Smooth muscle cell (in vitro differentiated cells): ENCODE measurements around the gene KCNQ5. TPM values are rescaled to one million over a fixed set of nuclear protein-coding genes. Genes with fewer than 3 reads are reported as not detected.

Source experiments
- DNase-seq: peaks from one replicate; lab custom pipeline; 2025; ENCODE audit not compliant: unreplicated experiment; lab: John Stamatoyannopoulos, UW
- H2AFZ ChIP-seq: fragments of 200-600 bp; sonication (generic); 2 replicates; pipeline ENCODE4 v1.6.0; 2016; ENCODE audit warnings: antibody characterized with exemption, low read depth, mild to moderate bottlenecking
- H3F3A ChIP-seq: fragments of 200-600 bp; sonication (generic); 2 replicates; pipeline ENCODE4 v1.6.0; 2017; ENCODE audit warnings: antibody characterized with exemption, low read depth
- H3K27ac ChIP-seq: fragments of 200-600 bp; sonication (generic); 2 replicates; pipeline ENCODE4 v1.5.1; 2016; ENCODE audit warnings: low read depth, mild to moderate bottlenecking
- H3K27me3 ChIP-seq: fragments of 200-600 bp; sonication (generic); 2 replicates; pipeline ENCODE4 v1.6.1; 2016; ENCODE audit warnings: low read depth, mild to moderate bottlenecking
- H3K36me3 ChIP-seq: fragments of 200-600 bp; sonication (generic); 2 replicates; pipeline ENCODE4 v1.5.1; 2016; ENCODE audit warnings: low read depth
- H3K4me1 ChIP-seq: fragments of 200-600 bp; sonication (generic); 2 replicates; pipeline ENCODE4 v1.5.1; 2016; ENCODE audit warnings: low read depth
- H3K4me2 ChIP-seq: fragments of 200-600 bp; sonication (generic); 2 replicates; pipeline ENCODE4 v1.6.0; 2016; ENCODE audit warnings: mild to moderate bottlenecking
- H3K4me3 ChIP-seq: fragments of 200-600 bp; sonication (generic); 2 replicates; pipeline ENCODE4 v1.5.1; 2016; ENCODE audit warnings: mild to moderate bottlenecking
- H3K79me2 ChIP-seq: fragments of 200-600 bp; sonication (generic); 2 replicates; pipeline ENCODE4 v1.6.0; 2016; ENCODE audit warnings: low read depth, mild to moderate bottlenecking
- H3K9ac ChIP-seq: fragments of 200-600 bp; sonication (generic); 2 replicates; pipeline ENCODE4 v1.6.0; 2016; ENCODE audit warnings: low read depth
- H3K9me3 ChIP-seq: fragments of 200-600 bp; sonication (generic); replicated peaks from 2 replicates; pipeline ENCODE4 v1.5.1; 2016; ENCODE audit warnings: low read depth
- H4K20me1 ChIP-seq: fragments of 200-600 bp; sonication (generic); 2 replicates; pipeline ENCODE4 v1.6.0; 2016; ENCODE audit warnings: low read depth
- CTCF ChIP-seq: fragments of 200-600 bp; sonication (generic); IDR thresholded peaks from 2 replicates; pipeline ENCODE4 v1.5.1; 2017; ENCODE audit warnings: borderline replicate concordance, mild to moderate bottlenecking, antibody characterized with exemption; ENCODE audit not compliant: insufficient read depth, poor library complexity, severe bottlenecking
- WGBS: methylation state at CpG from one replicate; pipeline ENCODE4 v1.1.7; 2016; ENCODE audit warnings: low lambda C conversion rate; 5-methylcytosine and 5-hydroxymethylcytosine counted together
- polyA plus RNA-seq: library from polyadenylated mRNA; unstranded; fragments of >200 nt; fragmentation: Nextera tagmentation; extraction: Ambion mirVana; gene quantifications from 2 replicates; pipeline ENCODE4 v1.2.1, GENCODE V29; 2016
- total RNA-seq: library from RNA; depleted of rRNA; stranded (reverse); fragments of >200 nt; gene quantifications from 2 replicates; pipeline ENCODE4 v1.2.3, GENCODE V29; 2014

Gene KCNQ5
- total and polyA plus RNA-seq, 2 experiments from 2014 or later = 1.2 to 2.0 TPM

GRCh38 chr6:72864799-72865198 lies 242.9 kb downstream of the KCNQ5 start:
- Histone ChIP-seq H3K79me2 (no peaks in the 10 kb centered on the region), H3F3A (peaks cover 11% of the 10 kb centered on the region), H3K4me3 (no peak overlapping the region), H4K20me1 (no peaks in the 10 kb centered on the region), H3K36me3 (no peaks in the 10 kb centered on the region), H3K4me1 (peaks cover 8% of the 10 kb centered on the region), H3K9me3 (no peaks in the 10 kb centered on the region), H3K27ac (no peak overlapping the region), H3K9ac (no peak overlapping the region), H3K4me2 (peak overlapping the region; percentile 25), H3K27me3 (no peaks in the 10 kb centered on the region), H2AFZ (no peak overlapping the region)
- TF ChIP-seq CTCF = no peak
- no peak for DNase-seq

GRCh38 chr6:72865467-72865866 lies 243.6 kb downstream of the KCNQ5 start:
- Histone ChIP-seq H3K79me2 (no peaks in the 10 kb centered on the region), H3K4me1 (peaks cover 8% of the 10 kb centered on the region), H3K27me3 (no peaks in the 10 kb centered on the region), H3K4me2 (peak overlapping the region; percentile 25), H3K9ac (no peak overlapping the region), H3F3A (peaks cover 11% of the 10 kb centered on the region), H4K20me1 (no peaks in the 10 kb centered on the region), H3K9me3 (no peaks in the 10 kb centered on the region), H2AFZ (peak overlapping the region; percentile 67), H3K27ac (peak overlapping the region; percentile 16), H3K4me3 (no peak overlapping the region), H3K36me3 (no peaks in the 10 kb centered on the region)
- 29% methylated on average over 2 of the region's 2 CpGs for WGBS
- DNase-seq = no peak
- TF ChIP-seq CTCF = no peak

GRCh38 chr6:72869621-72870020 lies 247.8 kb downstream of the KCNQ5 start:
- Histone ChIP-seq H3K9ac (no peak overlapping the region), H2AFZ (no peak overlapping the region), H3K4me3 (no peak overlapping the region), H3K79me2 (no peaks in the 10 kb centered on the region), H4K20me1 (no peaks in the 10 kb centered on the region), H3K27me3 (no peaks in the 10 kb centered on the region), H3K4me2 (no peak overlapping the region), H3K27ac (no peak overlapping the region), H3K36me3 (no peaks in the 10 kb centered on the region), H3K4me1 (no peaks in the 10 kb centered on the region), H3F3A (peaks cover 4% of the 10 kb centered on the region), H3K9me3 (no peaks in the 10 kb centered on the region)
- no peak for DNase-seq
- no peak for TF ChIP-seq CTCF
- WGBS = 92% methylated on average over 5 of the region's 5 CpGs

GRCh38 chr6:72873433-72873832 lies 251.6 kb downstream of the KCNQ5 start:
- WGBS = 65% methylated on average over 1 of the region's 1 CpG
- no peak for DNase-seq
- H4K20me1 ChIP-seq = no peaks in the 10 kb centered on the region
- no peaks in the 10 kb centered on the region for H3K79me2 ChIP-seq
- no peak for TF ChIP-seq CTCF
- H3K4me1 ChIP-seq = no peaks in the 10 kb centered on the region
- H3K27me3 ChIP-seq = no peaks in the 10 kb centered on the region
- H3K4me3 ChIP-seq = no peak overlapping the region
- H3K4me2 ChIP-seq = no peak overlapping the region
- no peak overlapping the region for H3K27ac ChIP-seq
- H2AFZ ChIP-seq = no peak overlapping the region
- H3K9me3 ChIP-seq = no peaks in the 10 kb centered on the region
- H3F3A ChIP-seq = no peaks in the 10 kb centered on the region
- H3K9ac ChIP-seq = no peak overlapping the region
- H3K36me3 ChIP-seq = no peaks in the 10 kb centered on the region
